ENCODE measurements around the gene SPAG17. TPM values are rescaled to one million over a fixed set of nuclear protein-coding genes. Genes with fewer than 3 reads are reported as not detected.

Gene SPAG17
- total and polyA plus RNA-seq, 9 donors, result 0.08 to 39.5 (median 0.67) TPM

- Histone ChIP-seq H3K4me3 (no peak overlapping the region), H3K4me1 (ENCODE audit: insufficient read depth) (peaks cover 2% of the 10 kb centered on the region), H3K36me3 (no peaks in the 10 kb centered on the region), H3K27ac (no peak overlapping the region), H3K27me3 (peaks cover 2% of the 10 kb centered on the region), H3K9me3 (no peaks in the 10 kb centered on the region)
- no peak for TF ChIP-seq EP300 (IDR thresholded peaks at IDR 0.05)
- no peak for TF ChIP-seq POLR2A (IDR thresholded peaks at IDR 0.05)
- TF ChIP-seq, protein P1, sequence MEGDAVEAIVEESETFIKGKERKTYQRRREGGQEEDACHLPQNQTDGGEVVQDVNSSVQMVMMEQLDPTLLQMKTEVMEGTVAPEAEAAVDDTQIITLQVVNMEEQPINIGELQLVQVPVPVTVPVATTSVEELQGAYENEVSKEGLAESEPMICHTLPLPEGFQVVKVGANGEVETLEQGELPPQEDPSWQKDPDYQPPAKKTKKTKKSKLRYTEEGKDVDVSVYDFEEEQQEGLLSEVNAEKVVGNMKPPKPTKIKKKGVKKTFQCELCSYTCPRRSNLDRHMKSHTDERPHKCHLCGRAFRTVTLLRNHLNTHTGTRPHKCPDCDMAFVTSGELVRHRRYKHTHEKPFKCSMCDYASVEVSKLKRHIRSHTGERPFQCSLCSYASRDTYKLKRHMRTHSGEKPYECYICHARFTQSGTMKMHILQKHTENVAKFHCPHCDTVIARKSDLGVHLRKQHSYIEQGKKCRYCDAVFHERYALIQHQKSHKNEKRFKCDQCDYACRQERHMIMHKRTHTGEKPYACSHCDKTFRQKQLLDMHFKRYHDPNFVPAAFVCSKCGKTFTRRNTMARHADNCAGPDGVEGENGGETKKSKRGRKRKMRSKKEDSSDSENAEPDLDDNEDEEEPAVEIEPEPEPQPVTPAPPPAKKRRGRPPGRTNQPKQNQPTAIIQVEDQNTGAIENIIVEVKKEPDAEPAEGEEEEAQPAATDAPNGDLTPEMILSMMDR (IDR thresholded peaks at IDR 0.05), result no peak
- 83 to 86% (median 85%) methylated on average over 4 of the region's 4 CpGs for WGBS, 3 donors
- intact Hi-C loops (cut with DNase I), result no loop called here
- no peak for DNase-seq
Measured at GRCh38 chr1:118117521-118117920, 67.5 kb downstream of the SPAG17 start.

- WGBS, 3 donors, result 63 to 64% (median 64%) methylated on average over 4 of the region's 4 CpGs
- Histone ChIP-seq H3K4me3 (no peak overlapping the region), H3K9me3 (no peaks in the 10 kb centered on the region), H3K36me3 (no peaks in the 10 kb centered on the region), H3K4me1 (ENCODE audit: insufficient read depth) (peaks cover 2% of the 10 kb centered on the region), H3K27me3 (peaks cover 2% of the 10 kb centered on the region), H3K27ac (no peak overlapping the region)
- TF ChIP-seq EP300 (IDR thresholded peaks at IDR 0.05), result no peak
- no peak for TF ChIP-seq POLR2A (IDR thresholded peaks at IDR 0.05)
- TF ChIP-seq, protein P1 (IDR thresholded peaks at IDR 0.05), result no peak
- intact Hi-C loops (cut with DNase I), result no loop called here
- DNase-seq, result no peak
Measured at GRCh38 chr1:118116909-118117308, 68.1 kb downstream of the SPAG17 start.

DNA sequence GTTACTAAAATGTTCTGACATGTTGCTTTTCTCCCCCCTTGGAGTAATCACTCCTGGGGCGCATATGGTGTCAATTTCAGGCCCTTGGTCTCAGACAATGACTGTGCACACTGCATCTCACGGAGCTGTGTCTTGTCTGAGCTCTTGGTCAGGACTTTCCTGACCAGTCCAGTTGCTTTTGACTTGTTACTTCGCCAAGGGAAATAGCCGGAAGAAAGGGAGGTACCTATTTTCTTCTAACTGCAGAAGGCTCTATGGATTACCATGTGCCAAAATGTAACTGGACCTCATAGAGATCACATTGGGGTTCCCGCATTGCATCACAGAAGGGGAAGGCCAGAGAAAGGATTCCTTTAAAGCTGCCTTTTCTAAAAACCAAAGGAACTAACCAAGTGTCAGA is 68.6 kb downstream of the SPAG17 start:
- peaks cover 2% of the 10 kb centered on the region for H3K27me3 ChIP-seq
- intact Hi-C loops (cut with DNase I), result no loop called here
- no peaks in the 10 kb centered on the region for H3K36me3 ChIP-seq
- no peak for DNase-seq
- H3K4me1 ChIP-seq (ENCODE audit: insufficient read depth), result peaks cover 2% of the 10 kb centered on the region
- H3K9me3 ChIP-seq, result no peaks in the 10 kb centered on the region
- 65 to 76% (median 69%) methylated on average over 5 of the region's 5 CpGs for WGBS, 3 donors
- TF ChIP-seq EP300 (IDR thresholded peaks at IDR 0.05), result no peak
- TF ChIP-seq, protein P1 (IDR thresholded peaks at IDR 0.05), result no peak
- no peak for TF ChIP-seq POLR2A (IDR thresholded peaks at IDR 0.05)
- H3K27ac ChIP-seq, result no peak overlapping the region
- no peak overlapping the region for H3K4me3 ChIP-seq

DNA sequence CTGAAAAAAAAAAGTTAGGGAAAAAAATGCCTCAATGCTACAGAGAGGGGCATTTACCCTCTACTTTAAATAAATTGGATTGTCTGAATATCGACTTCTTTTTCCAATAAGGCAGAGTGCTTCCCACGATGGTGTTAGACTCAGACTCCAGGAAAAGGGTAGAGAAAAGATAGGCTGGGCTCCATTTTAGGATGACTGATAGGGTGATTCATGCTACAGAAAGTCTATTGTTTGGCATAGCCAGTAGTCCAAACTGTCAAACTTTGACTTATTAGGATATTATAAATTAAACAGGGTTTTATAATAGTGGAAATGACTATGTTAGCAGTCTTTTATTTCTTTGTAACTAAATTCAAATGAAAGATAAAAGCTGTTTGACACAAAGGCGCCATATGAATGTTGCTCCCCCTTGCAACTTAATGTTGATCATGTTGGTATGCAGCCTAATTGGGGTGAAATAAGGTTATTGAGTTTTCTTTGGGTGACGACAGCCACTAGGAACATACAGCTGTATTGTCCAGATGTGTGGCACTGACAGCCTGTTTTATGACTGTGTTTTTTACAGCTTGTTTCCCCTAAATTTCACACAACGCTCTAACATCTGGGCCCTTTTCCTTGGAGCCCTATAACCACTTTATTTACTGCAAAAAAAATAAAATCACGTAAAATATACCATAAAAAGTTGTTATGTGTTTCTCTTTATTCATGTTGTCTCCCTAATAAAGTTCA is 69.3 kb downstream of the SPAG17 start:
- H3K36me3 ChIP-seq, result no peaks in the 10 kb centered on the region
- WGBS, 3 donors, result 56 to 59% (median 59%) methylated on average over 6 of the region's 6 CpGs
- TF ChIP-seq EP300 (IDR thresholded peaks at IDR 0.05) (no peak), POLR2A (IDR thresholded peaks at IDR 0.05) (no peak)
- TF ChIP-seq, protein P1 (IDR thresholded peaks at IDR 0.05), result no peak
- intact Hi-C loops (cut with DNase I), result no loop called here
- H3K4me1 ChIP-seq (ENCODE audit: insufficient read depth), result peaks cover 2% of the 10 kb centered on the region
- DNase-seq, result no peak
- no peak overlapping the region for H3K27ac ChIP-seq
- H3K9me3 ChIP-seq, result no peaks in the 10 kb centered on the region
- H3K27me3 ChIP-seq, result peaks cover 2% of the 10 kb centered on the region
- no peak overlapping the region for H3K4me3 ChIP-seq

Measured in ovary (tissue), 9 donors.